ENCODE data around the gene GABRD.
"Not testable (repeated sequence)": the region's sequence is repeated elsewhere in the genome, so short reads cannot be mapped to it uniquely, and the experiment has no call there.

The GABRD gene, protein sequence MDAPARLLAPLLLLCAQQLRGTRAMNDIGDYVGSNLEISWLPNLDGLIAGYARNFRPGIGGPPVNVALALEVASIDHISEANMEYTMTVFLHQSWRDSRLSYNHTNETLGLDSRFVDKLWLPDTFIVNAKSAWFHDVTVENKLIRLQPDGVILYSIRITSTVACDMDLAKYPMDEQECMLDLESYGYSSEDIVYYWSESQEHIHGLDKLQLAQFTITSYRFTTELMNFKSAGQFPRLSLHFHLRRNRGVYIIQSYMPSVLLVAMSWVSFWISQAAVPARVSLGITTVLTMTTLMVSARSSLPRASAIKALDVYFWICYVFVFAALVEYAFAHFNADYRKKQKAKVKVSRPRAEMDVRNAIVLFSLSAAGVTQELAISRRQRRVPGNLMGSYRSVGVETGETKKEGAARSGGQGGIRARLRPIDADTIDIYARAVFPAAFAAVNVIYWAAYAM

DNA sequence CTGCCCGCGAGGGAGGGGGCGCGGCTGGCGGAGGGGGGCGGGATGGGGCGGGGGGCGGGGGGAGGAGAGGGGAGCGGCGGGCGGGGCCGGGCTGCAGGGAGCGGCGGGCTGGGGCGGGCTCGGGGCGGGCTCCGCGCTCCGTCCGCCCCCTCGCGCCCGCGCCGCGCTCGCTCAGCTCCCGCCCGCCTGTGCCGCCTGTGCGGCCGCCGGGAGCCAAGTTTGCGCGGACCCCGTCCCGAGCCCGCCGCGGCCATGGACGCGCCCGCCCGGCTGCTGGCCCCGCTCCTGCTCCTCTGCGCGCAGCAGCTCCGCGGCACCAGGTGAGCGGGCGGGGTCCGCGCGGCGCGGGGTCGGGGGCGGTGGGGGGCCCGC is at the start of gene GABRD:
Gene GABRD, plus strand, starts transcription at position 174 of the 372 bp plus-strand sequence. Its CDS starts 79 bp downstream, at position 253.
- no peak for FAIRE-seq

DNA sequence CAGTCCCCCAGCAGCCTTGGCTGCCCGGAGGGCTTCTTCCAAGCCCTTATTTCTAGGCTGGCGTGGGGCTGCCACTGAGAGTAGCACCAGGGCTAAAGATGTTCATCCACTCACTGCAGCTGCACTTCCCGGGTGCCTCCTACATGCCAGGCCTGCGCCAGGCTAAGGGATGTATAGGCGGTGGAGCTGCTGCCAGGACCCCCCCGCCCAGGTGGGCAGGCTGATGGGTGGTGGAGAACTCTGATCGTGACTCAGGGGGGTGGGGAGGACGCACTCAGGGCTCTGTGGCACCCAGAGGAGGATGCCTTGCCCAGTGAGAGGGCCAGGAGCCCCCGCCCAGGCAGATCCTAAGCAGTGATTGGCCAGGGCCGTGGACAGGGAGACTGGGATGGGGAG is 49.6 kb upstream of the GABRD start:
- FAIRE-seq, result no peak

- FAIRE-seq, result no peak
These were observed 49.0 kb upstream of the GABRD start for GRCh38 chr1:1969953-1970716.

DNA sequence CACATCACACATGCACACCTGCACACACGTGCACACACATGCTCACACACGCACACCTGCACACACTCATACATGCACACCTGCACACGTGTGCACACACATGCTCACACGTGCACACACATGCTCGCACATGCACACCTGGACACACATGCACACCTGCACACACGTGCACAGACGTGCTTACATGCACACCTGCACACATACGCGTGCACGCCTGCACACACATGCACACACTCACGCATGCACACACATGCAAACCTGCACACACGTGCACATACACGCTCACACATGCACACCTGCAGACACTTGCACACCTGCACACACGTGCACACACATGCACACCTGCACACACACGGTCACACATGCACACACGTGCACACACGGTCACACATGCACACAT is 48.1 kb upstream of the GABRD start:
- FAIRE-seq, result no peak

DNA sequence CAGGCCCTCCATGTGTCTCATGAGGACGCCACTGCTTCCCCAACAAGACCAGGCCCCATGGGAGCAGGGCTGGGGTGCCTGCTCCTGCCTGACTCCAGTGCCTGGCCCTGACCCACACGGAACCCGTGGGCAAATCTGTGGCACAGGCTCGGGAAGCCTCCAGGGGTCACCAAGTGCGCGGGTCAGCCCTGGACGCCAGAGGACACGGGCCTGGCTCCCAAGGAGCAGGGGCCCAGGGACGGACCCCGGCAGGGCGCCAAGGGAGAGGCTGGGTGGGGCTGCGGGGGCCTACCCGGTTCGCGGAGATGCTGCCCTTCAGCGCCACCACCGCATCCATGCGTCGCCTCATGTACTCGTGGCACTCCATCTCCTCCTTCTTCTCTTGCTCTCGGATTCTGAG is 47.5 kb upstream of the GABRD start:
- FAIRE-seq, result no peak

GRCh38 chr1:1972976-1973715 is 46.0 kb upstream of the GABRD start:
- FAIRE-seq, result no peak

GRCh38 chr1:1973716-1974642 is 45.2 kb upstream of the GABRD start:
- FAIRE-seq, result no peak

- no peak for FAIRE-seq
These were observed 44.3 kb upstream of the GABRD start for GRCh38 chr1:1974834-1975233.

- no peak for FAIRE-seq
These were observed 43.6 kb upstream of the GABRD start for GRCh38 chr1:1975535-1975934.

DNA sequence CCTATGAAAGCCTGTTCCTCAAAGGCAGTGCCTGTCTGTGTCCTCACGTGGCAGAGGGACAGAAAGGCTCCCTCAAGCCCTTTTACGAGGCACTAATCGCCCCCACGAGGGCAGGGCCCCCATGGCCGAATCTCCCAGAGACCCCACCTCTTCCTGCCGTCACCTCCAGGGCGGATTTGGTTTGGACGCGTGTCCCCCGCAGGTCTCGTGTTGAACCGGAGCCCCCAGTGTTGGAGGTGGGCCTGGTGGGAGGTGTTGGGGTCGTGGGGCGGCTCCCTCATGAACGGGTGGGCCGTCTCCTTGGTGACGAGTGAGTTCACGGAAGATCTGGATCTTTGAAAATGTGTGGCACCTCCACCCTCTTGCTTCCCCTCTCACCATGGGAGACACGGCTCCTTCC is 43.1 kb upstream of the GABRD start:
- FAIRE-seq, result no peak

- FAIRE-seq, result no peak
These were observed 41.0 kb upstream of the GABRD start for GRCh38 chr1:1978108-1978507.

DNA sequence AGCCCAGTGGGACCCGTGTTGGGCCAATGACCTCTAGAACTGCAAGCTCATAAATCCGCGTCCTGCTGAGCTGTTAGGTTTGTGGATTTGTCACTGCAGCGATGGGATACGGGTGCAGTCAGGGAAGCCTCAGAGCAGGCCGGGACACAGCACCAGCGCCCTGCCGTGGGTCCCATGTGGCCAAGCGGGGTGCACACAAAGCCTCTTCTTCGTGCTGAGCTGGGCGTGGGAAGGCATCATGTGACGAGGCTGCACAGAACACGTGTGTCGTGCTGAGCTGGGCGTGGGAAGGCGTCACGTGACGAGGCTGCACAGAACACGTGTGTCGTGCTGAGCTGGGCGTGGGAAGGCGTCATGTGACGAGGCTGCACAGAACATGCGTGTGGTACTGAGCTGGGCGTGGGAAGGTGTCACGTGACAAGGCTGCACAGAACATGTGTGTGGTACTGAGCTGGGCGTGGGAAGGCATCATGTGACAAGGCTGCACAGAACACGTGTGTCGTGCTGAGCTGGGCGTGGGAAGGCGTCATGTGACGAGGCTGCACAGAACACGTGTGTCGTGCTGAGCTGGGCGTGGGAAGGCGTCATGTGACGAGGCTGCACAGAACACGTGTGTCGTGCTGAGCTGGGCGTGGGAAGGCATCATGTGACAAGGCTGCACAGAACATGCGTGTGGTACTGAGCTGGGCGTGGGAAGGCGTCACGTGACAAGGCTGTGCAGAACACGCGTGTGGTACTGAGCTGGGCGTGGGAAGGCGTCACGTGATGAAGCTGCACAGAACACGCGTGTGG is 40.3 kb upstream of the GABRD start:
- FAIRE-seq, result not testable (repeated sequence)

- no peak for FAIRE-seq
These were observed 39.5 kb upstream of the GABRD start for GRCh38 chr1:1979482-1980165.

DNA sequence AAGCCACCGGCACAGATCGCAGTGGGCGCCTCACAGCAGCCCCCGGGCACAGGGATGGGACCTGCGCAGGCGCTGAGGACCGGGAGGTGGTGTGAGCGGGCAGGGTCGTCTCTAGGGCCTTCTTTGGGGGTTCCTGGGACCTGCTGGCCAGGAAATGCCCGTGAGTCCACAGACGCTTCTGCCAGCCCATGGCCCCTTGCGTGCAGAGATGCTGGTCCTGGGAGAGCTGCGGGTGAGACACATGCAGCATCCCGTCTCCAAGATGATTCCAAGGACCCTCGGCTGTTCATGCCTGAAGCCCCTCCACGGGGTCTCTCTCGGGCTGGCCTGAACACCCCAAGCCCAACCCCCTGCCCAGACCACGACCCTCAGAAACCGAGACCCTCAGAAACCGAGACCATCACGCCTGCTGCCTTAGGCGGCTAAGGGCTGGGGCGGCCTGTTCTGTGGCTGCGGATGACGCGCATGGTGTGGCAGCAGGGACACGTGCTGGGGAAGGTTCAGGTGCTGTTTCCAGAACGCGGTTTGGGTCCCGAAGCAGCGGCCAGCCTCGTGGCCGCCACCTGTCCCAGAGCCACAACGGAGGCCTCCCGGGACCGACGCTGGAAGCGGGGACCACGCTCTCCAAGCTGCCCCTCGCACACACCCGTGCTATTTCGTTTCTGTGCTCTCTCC is 38.5 kb upstream of the GABRD start:
- FAIRE-seq, result no peak

GRCh38 chr1:1981142-1981500 is 38.0 kb upstream of the GABRD start:
- no peak for FAIRE-seq

- not testable (repeated sequence) for FAIRE-seq
These were observed 37.4 kb upstream of the GABRD start for GRCh38 chr1:1981631-1982327.

DNA sequence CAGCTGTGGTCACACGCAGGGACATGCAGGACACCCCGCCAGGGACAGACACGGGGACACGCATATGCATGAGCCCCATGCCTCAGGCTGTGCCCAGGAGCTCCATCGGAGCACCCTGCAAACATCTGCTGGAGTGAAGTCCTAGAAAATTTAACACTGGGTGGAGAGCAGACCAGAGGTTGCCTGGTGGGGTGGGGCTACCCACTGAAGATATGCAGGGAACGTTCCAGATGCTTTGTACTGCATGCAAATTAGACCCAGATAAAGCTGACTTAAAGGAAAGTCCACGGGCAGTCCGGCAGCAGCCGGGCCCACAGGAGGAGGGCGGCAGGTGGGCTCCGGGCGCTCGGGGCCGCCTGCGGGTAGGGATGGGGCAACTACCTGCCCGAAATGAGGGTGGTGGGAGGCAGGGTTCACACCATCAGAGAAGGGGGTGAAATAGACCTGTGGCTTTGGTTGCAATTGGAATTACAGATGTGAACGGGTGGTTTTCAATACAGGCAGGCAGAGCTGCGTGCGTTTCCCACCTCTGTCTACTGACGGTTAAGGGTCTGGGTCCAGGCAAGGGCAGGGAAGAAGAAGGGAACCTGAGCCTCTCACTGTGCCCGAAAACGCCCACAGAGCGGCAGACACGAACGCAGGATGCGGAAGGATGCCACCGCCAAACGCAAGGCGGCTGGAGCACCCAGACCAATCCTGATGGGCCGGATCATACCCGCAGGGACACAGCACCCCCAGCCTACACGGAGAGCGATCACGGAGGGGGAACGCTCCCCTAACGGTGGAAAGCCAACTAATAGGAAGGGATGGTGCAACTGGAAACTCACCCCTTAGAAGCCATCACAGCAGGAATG is 36.5 kb upstream of the GABRD start:
- FAIRE-seq, result no peak

DNA sequence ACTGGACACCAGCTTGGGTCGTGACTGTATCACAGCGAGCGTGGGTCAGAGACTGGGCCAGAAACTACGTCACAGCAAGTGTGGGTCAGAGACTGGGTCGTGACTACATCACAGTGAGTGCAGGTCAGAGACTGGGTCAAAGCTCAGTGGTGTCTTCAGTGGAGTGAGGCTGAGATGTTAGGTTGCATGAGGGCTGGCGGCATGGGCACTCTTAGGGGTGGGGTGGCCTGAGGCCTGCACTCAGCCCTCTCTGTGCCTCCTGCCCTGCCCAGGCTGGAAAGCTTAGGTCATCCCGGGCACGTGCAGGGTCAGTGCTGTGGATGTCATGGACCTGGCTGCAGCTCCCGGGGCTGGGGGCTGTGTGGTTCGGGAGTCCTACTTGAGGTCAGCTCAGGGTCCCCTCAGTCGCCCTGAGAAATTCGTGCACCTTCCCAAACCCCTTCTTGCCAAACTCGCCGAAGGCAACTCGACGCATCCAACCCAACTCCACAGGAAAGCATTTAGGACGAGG is 34.5 kb upstream of the GABRD start:
- FAIRE-seq, result no peak

All from TTC549 (cell line).